T-helper 2 cell (primary cell): ENCODE measurements around the gene NEDD4L.

Experiments
- DNase-seq, 5 experiments: peaks; one replicate each; pipeline versions ENCODE4 v3.0.0 to v3.0.0-alpha.2; 2012 to 2022

NEDD4L gene

DNA sequence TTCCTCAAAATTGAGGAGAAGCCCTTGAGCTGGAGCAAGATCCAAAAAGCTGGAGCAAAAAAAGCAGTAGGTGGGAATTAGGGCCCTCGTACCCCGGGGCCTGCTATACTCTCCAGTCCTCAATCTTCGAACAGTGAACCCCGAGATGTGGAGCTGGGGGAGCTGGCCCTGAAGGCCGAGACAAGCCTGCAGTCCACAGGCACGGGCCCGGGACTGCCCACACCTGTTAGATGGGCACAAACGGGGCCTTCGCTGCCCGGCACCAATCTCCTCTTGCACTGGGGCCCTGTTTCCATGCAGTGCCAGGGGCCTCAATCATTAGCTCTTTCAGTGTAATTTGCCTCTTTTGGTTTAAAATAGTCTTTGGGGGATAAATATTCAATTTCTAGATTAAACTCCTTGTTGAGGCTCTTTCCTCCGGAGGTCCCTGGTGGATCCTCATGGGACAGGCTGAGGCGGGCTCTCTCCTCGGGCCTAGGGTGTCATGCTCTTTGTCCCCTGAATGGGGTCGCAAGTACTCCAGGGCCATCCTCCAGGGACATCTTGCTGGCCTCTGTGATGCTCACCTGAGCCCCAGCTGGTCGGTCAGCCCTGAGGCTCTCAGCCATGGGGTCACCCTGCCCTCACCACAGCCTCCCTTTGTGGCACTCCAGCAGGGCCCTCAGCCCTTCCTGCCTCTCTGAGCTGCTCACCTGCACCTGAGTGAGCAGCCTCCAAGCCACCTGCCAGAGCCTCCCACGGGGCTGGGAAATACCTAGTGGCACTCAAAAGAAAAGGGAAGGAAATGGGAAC, 361.3 kb downstream of the NEDD4L start:
- no peak for DNase-seq

DNA sequence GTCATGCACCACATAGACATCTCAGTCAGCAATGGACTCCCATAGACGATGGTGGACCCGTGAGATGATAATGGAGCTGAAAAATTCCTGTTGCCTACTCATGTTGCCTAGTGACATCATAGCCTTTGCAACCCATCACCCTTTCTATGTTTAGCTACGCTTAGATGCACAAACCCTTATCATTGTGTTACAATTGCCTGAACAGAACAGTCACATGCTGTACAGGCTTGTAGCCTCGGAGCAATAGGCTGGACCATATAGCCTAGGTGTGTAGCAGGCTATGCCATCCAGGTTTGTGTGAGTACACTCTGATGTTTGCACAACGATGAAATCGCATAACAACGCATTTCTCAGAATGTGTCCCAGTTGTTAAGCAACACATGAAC, 363.2 kb downstream of the NEDD4L start:
- DNase-seq, result no peak

DNA sequence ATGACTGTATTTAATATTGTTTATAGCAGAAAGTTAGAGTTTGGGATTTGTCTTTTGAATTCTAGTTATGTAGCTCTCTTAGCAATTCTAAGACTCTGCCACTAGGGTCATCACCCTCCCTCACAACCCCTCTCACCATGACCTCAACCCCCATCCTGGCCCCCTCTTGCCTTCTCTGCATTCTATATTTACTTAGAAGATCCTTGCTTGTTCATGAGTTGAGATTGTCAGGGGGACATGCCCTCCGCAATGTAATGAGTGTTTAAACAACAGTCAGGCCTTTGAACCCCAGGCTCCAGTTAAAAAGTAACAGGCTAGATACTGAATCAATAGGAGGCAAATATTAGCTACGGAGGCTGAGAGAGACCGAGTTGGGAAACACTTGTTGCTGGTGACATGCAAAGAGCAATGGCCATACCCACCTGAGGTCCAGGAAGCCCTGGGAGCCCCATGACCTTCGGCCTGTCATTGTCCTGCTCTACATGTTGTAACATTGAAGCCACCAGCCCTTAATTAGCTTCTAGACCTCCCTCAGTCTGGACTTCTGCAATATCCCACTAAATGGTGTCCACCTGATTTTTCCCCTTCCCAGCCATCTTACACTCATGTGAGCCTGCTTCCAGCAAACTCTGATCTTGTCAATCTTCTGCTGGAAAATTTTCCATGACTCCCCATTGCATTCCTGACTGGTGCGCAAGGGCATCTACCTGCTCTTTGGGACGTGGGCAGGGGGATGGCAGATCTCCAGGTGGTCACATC, 363.8 kb downstream of the NEDD4L start:
- DNase-seq, result no peak

DNA sequence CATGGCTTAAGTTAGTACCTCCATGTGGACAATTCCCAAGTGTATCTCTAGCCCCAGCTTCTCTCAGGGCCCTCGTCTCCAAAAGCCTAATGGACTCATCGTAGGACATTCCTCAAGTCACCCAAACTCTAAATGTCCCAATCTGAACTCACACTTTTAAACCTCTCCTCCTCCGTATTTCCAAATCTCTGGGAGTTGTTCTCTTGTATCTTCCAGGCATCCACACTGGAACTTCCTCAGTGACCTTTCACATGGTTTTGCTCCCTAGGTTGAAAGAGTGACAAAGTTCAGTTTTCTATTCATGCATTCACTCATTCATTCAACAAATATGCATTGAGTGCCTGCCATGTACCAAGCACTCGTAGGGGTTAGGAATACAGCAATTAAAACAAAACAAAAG, 364.6 kb downstream of the NEDD4L start:
- no peak for DNase-seq

DNA sequence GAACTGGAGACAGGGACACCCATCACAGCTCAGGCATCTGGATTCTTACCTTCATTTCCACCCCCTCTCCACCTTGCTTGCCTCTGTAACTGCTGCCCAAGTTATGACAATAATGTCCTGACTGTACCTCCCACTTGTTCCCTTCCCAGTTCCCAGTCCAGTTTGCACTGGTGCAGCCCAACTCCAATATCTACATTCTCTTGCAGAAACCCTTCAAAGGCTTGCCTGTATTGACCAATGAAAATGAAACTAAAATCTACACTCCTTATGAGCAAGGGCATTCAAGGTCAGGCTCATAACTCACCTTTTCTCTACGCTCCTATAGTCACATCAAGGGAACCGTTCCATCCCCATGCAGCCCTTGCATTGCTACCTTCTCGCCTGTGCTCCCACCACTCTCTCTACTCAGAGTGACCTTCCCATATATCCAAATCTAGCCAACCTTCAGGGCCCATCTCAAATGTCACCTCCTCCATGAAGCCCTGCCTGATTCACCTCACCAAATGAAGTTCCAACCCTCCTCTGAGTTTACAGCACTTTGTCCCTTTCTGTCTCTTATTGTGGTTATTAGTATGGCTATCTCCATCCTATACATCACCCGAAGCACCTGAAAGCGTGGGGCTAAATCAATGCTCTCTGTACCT, 365.9 kb downstream of the NEDD4L start:
- DNase-seq, result no peak

DNA sequence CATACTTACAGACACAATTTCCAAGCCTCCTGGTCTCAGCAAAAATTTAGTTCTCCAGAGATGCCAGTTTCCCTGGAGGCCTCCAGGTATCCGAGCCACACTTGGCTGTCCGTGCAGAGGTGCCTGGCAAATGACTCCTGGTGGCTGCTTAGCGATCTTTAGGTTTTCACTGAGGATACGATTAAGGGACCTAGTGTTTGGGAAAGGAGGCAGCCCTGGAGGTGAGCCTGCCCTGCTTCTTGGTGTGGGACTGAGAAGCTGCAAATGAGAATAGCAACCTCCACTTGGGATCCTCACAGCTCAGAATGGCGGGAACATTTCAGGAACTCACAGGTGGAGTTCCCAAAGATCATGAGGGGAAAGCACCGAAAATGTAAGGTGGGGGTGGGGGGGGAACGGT, 367.3 kb downstream of the NEDD4L start:
- DNase-seq, result no peak

DNA sequence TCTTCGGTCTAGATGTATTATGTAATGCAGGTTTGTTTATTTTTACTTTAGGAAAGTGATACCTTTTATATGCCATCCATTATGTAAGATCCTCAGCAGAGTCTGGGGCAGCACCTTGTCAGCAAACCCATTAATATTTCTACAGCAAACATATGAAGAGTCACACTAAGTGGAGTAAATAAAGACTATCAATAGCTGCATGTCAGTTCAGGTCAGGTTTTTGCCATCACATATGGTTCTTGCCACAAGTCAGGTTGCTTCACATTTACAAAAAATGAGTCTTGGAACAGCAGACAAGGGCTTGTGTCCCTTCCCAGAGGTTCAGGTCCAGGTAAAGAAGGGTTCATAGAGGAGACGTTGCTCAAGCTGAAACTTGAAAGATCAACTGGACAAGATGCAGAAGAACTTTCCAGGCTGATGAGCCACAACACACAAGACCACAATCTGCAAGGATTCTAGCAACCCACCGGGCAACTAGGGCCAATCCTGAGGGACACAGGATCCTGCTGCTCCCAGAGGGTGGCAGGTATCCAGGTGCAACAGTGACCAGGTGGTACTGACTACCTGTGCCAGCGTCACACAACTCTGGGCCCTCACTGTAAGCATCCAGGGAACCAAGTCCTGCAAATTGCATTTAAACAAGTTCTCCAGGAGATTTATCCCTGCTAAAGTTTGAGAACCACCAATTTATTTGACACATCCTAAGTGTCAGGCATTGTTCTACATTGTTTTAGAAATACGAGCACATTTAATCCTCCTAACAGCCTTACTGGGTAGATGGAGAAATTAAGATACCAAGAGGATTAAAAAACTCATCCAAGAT, 369.0 kb downstream of the NEDD4L start:
- DNase-seq, result no peak

DNA sequence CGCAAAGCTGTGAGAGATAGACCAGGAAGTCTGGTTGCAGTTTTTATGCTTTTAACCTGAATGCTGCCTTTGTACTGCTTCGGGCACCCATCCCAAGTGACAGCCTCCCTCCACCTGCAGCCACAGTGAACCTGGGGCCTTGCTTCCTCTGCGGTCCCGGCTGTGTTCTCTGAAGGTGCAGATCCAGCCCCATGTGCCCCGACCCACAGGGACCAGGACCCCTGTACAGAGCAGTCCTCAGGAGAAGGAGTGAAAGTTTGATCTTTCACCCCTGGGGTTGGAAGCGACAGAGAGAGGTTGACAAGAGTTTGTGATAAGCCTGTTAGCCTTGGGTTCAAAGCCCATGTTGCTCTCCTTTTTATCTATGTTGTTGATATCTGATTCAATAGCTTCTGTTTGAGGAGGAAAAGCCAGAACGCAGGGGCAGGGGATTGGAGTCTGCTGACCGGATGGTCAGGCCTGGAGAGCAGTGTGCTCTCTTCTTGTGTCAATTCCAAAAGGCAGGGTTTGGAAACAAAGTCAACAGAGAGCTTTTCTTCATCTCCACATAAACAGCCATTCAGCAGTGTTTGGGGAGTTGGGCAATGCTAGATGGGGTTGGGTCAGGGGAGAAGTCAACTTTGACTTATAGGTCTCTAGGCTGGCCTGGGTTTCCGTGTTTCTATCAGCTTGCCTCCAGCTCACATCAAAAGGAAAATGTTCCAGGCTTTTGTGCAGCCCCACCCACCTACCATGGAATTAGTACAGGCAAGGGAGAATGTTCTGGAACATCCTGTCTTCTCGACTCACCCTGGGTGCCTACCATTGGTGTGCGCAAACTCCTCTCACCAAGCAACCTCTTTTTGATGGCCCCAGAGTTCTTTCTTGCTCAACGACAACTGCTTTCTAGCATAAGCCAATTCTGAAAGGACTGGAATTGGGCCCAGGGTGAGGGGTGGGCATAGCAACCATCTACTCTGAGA, 369.9 kb downstream of the NEDD4L start:
- no peak for DNase-seq

DNA sequence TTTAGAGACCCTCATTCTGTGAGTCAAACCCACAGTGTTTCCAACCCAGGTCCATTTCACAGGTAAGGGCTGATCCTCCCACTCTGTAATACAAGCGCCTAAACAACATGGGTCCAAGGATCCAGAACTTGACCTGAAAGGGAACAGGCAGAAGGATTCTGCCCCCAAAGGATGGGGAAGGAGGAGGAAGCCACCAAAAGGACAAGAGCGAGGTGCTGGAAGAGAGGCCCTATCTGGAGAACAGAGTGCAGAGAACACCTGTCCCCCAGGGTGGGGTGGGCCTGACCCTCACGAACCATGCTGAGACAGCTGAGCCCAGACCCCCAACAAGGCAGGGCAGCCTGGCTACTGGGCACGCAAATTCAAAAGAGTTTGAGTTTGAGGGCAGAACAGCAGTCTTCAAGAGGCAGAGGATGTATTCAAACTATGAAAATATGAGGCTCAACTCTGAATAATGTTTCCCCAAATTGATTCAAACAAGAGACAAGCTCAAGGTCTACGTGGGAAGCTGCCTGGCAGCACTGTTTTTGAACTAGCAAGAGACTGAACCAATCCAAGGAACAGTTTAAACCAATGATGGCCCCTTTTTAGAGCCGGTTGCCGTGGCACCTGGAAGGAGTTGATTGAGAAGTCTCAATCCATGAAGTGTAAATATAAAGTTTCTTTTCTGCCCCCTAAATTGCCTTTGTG, 372.1 kb downstream of the NEDD4L start:
- DNase-seq, result no peak

DNA sequence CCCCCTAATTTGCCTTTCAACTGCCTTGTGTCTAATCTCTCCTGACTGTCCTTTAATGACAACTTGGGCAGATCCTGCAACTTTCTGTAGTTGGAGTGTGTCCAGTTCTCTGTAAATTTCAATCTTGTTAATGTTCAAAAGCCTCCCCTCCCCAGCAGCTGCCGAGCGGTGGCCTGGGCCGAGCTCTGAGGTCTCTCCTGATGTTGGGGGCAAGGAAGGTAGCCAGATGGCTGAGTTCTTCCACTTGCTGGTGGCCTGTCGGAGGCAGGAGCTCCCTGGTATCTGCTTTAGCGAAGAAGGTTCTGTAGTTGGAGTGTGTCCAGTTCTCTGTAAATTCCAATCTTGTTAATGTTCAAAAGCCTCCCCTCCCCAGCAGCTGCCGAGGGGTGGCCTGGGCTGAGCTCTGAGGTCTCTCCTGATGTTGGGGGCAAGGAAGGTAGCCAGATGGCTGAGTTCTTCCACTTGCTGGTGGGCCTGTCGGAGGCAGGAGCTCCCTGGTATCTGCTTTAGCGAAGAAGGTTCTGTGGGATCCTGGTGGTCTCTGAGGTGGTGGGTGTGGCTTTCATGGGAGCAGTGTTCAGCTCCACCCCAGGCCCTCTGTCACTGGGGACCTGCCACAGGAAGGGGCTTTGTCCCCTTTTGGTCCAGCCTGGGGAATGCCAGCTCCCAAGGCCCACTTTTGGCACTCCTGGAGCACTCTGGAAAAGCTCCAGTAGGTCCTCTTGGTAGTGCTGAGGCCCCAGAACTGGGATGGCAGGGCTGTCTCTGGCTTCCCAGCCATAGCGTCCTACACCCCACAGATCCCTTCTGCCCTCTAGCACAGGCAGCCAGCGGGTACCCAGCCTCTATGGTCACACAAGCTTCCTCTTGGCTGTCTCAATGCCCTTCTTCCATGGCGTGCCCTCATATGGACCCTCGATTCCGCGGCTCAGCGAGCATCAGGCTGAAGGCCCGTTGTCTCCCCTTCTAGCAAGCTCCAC, 373.0 kb downstream of the NEDD4L start:
- no peak for DNase-seq

DNA sequence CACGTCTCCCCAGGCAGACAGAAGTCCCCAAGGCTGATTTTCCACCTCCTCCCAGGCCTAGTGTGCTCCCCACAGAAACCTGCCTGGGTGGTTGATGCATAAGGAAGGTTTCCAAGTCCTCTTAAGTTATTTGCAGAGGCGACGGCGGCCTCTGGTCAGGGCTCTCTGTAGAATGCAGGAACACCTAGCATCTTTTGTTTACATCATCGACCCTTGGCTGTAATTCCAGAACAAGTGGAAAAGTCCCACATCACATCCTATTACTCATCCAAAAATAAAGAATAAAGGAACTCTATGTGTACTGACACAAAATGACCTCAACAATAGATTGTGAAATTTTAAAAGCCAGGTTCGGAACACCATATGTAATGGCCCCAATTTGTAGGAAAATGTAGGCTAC, 373.7 kb downstream of the NEDD4L start:
- DNase-seq, result no peak

DNA sequence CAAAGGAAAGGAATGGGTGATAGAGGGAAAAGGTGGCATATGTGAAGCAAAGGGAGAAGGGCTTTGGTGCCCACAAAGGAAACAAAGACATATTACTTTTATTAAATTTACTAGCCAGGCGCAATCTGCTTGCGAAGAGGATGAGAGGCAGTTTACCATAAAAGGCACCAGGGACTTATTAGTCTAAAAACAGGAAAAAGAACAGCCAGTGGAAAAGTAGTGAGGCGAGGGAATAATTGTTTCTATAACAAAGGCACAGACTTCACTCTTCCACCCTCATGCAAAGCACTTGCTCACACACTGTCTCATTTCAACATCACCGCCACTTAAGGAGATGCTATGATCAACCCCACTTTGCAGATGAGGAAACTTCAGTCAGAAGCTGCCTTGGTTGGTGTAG, 374.3 kb downstream of the NEDD4L start:
- no peak for DNase-seq

DNA sequence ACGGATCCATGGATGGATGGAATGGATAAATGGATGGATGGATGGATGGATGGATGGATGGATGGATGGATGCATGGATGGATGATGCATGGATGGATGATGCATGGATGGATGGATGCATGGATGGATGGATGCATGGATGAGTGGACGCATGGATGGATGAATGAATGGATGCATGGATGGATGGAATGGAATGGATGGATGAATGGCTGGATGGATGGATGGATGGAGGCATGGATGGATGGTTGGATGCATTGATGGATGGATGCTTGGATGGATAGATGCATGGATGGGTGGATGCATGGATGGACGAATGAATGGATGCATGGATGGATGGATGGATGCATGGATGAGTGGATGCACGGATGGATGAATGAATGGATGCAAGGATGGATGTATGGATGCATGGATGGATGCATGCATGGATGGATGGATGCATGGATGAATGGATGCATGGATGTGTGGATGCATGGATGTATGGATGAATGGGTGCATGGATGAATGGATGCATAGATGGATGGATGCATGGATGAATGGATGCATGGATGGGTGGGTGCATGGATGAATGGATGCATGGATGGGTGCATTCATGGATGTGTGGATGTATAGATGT, 375.7 kb downstream of the NEDD4L start:
- DNase-seq, result no peak

DNA sequence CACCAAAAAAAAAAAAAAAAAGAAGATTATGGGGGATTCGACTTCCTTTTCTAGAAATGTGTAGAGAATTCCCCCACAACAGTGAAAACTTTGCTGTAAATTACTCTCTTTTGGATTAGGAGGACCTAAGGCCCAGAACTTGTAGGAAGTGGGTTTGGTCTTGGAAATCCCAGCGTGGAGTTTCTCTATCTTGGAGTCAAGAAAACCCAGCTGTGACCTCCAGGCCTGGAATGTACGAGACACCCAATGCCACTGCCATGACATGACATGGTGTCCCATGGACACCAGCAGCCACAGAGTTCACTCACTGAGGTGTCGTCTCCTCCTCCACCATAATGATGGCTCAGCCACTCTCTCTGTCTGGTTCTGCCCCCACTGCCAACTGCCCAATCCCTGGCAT, 382.6 kb downstream of the NEDD4L start:
- DNase-seq, result no peak

DNA sequence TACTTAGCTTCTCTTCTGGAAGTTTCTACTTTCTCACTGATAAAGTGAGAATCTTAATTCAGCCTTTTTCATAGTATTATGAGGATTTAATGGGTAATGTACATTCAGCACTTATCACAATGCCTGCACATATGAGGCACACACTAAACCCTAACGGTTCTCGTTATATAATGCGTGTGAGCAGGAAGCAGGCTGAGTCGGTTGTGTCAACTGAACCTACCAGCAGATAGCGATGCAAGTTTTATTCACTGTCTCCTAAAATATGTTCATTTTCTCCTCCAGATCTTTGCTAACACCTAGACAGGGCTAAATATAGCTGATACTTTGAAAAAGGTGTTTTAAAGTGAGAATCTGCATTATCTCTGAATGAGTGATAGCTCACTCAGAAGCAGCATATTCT, 383.3 kb downstream of the NEDD4L start:
- DNase-seq, result no peak

DNA sequence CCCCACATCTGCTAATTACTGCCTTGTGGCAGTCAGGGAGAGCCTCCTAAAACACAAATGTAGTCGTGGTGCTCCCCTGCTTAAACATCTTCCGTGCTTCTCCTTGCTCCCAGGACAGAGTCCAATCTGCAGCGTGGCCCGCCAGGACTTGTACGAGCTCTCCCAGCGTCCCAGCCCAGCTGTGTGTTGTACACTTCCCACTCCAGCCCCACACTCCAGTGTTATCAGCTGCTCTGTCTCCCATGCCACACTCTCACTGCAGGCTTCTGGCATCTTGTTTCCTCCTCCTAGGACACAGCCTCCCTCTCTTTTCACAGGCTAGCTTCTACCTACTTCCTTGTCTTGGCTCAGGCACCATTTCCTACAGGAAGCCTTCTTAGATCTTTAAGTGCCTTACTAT, 385.4 kb downstream of the NEDD4L start:
- DNase-seq, result no peak

DNA sequence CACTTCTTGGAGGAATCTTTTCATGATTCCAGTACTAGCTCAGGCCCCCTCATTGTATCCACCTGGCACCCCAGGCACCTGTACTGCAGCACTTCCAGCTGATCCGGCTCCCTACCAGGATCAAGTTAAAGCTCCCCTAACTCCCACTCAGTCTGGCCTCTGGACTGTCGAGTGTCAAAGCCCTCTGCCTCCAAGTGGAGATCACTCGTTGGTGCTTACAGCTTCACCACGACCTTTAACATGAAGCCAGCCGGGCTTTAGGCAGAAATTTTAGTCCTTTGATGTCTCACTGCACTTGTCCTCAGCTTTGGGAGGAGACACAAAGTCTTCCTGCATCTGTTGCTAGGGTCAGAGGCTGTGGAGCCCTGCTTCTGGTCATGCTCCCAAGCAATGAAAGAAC, 387.2 kb downstream of the NEDD4L start:
- DNase-seq, result no peak

DNA sequence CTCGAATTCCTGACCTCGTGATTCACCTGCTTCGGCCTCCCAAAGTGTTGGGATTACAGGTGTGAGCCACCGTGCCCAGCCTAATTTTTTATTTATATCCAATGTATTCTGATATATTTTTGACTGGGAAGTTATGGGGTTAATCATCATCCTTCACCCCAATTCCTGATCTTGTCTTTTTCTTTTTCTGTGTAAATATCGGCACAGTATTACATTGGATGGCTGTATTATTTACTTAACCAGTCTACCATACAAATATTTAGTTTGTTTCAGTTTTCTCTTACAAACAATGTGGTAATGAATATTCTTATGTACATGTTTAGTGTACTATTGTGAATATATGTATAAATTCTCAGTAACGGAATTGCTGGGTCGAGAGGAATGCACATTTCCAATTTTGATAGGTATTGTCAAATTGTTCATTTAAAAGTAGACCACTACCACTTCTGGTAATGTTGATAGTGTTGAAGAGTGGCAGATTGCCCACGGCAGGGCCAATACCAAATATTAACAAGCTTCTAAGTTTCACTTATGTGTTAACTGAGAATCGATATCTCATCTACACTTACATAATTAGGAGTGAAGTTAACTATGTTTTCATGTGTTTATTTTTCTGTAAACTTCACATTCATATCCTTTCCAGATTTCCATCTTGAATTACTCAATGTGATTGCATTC, 388.2 kb downstream of the NEDD4L start:
- no peak for DNase-seq
